Activated gamma-delta T cell (primary cell): Measurements from ENCODE around the gene SLC25A25.

Experiments used
- DNase-seq: peaks from one replicate; lab custom pipeline; 2025; lab: John Stamatoyannopoulos, UW

Gene SLC25A25

GRCh38 chr9:128096616-128097536, 28.8 kb downstream of the SLC25A25 start:
- no peak for DNase-seq

- DNase-seq = no peak
These were observed 29.7 kb downstream of the SLC25A25 start for GRCh38 chr9:128097543-128098296.

GRCh38 chr9:128098297-128099230, 30.5 kb downstream of the SLC25A25 start:
- DNase-seq = no peak

- no peak for DNase-seq
These were observed 31.3 kb downstream of the SLC25A25 start for GRCh38 chr9:128099231-128099931.

- DNase-seq = no peak
These were observed 32.0 kb downstream of the SLC25A25 start for GRCh38 chr9:128099932-128100491.

- DNase-seq = no peak
These were observed 32.5 kb downstream of the SLC25A25 start for GRCh38 chr9:128100581-128100980.

GRCh38 chr9:128101231-128101661, 33.2 kb downstream of the SLC25A25 start:
- DNase-seq = no peak

GRCh38 chr9:128101690-128102089, 33.7 kb downstream of the SLC25A25 start:
- no peak for DNase-seq

- no peak for DNase-seq
These were observed 34.2 kb downstream of the SLC25A25 start for GRCh38 chr9:128102196-128102595.

- no peak for DNase-seq
These were observed 35.0 kb downstream of the SLC25A25 start for GRCh38 chr9:128102861-128103588.

- DNase-seq = no peak
These were observed 35.5 kb downstream of the SLC25A25 start for GRCh38 chr9:128103589-128103962.

GRCh38 chr9:128104171-128104618, 36.2 kb downstream of the SLC25A25 start:
- no peak for DNase-seq

GRCh38 chr9:128105538-128106175, 37.6 kb downstream of the SLC25A25 start:
- DNase-seq = no peak

- no peak for DNase-seq
These were observed 38.3 kb downstream of the SLC25A25 start for GRCh38 chr9:128106181-128106939.

GRCh38 chr9:128106940-128107467, 39.0 kb downstream of the SLC25A25 start:
- no peak for DNase-seq

GRCh38 chr9:128107468-128108268, 39.6 kb downstream of the SLC25A25 start:
- no peak for DNase-seq

- DNase-seq = no peak
These were observed 40.4 kb downstream of the SLC25A25 start for GRCh38 chr9:128108269-128109049.
